OCI-LY7 (cell line): ENCODE measurements around the gene PCK2.

ENCODE experiments used
- CTCF ChIP-seq: fragments of 200-600 bp; sonication (generic); conservative IDR thresholded peaks from 2 replicates; pipeline ENCODE4 v1.5.1; 2014; ENCODE audit warnings: mild to moderate bottlenecking, antibody characterized with exemption, low read length, moderate library complexity, mixed read lengths
- EZH2phosphoT487 ChIP-seq: fragments of 200-600 bp; sonication (generic); IDR thresholded peaks from 2 replicates; pipeline ENCODE4 v1.6.1; 2018; ENCODE audit warnings: low read depth, borderline replicate concordance, mild to moderate bottlenecking, mixed run types, antibody characterized with exemption, low read length, moderate library complexity, mixed read lengths

- TF ChIP-seq CTCF (no peak), EZH2phosphoT487 (no peak)
Measured at GRCh38 chr14:24150567-24150966, 56.5 kb downstream of the PCK2 start.
